ENCODE results near the gene TTC21A.

TTC21A gene

GRCh38 chr3:39096775-39097174 is 10.7 kb upstream of the TTC21A start:
- DNase-seq (ENCODE audit: low spot score), result no peak
- TF ChIP-seq, protein P1, sequence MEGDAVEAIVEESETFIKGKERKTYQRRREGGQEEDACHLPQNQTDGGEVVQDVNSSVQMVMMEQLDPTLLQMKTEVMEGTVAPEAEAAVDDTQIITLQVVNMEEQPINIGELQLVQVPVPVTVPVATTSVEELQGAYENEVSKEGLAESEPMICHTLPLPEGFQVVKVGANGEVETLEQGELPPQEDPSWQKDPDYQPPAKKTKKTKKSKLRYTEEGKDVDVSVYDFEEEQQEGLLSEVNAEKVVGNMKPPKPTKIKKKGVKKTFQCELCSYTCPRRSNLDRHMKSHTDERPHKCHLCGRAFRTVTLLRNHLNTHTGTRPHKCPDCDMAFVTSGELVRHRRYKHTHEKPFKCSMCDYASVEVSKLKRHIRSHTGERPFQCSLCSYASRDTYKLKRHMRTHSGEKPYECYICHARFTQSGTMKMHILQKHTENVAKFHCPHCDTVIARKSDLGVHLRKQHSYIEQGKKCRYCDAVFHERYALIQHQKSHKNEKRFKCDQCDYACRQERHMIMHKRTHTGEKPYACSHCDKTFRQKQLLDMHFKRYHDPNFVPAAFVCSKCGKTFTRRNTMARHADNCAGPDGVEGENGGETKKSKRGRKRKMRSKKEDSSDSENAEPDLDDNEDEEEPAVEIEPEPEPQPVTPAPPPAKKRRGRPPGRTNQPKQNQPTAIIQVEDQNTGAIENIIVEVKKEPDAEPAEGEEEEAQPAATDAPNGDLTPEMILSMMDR (IDR thresholded peaks at IDR 0.05; ENCODE audit: extremely low read depth, insufficient read depth, missing control alignments), result no peak
- in situ Hi-C loops (cut with MboI; ENCODE audit: low pct_unique_long_range_greater_than_20kb, low sequenced_read_pairs, unreplicated experiment), result loop anchor here (10.0 kb wide), 1 partner anchor 178 kb away; no protein-coding TSS in a partner anchor

DNA sequence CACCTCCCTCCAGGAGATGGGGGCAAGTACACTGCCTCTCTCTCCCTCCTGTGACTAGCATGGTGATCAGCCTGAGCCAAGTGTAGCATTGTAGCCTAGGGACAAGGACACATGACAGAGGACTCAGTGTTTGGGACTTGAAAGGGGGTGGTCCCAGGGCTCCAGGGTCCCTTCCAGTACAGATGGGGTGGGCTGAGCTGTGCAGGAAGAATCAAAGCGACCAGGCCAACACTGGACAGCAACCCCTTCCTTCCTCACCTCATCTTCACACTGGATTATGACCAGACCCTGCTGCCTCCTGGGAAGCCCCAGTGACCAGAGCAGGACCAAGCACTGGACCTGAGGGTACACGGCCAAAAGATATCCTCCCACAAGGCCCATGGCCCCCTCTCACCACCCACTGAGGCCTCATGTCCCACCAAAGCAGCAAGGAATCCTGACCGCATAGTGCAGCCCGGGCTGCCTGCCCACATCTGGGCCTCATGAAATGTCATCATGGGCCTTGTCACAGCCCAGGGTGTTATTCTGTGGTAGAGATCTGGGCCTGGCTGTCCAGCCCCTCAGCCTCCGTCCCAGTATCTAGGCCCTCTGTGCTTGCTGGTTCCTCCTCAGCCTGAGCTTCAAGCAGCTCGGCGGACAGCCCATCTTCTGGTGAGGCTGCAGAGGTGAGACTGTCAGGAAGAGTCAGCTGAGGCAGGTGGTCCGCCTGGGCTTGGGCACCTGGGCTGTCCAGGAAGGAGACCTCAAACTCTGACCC is 9.6 kb upstream of the TTC21A start:
- no peak for DNase-seq (ENCODE audit: low spot score)
- in situ Hi-C loops (cut with MboI; ENCODE audit: low pct_unique_long_range_greater_than_20kb, low sequenced_read_pairs, unreplicated experiment), result loop anchor here (10.0 kb wide), 1 partner anchor 177 kb away; no protein-coding TSS in a partner anchor
- TF ChIP-seq, protein P1 (IDR thresholded peaks at IDR 0.05; ENCODE audit: extremely low read depth, insufficient read depth, missing control alignments), result no peak

- TF ChIP-seq, protein P1 (IDR thresholded peaks at IDR 0.05; ENCODE audit: extremely low read depth, insufficient read depth, missing control alignments), result no peak
- in situ Hi-C loops (cut with MboI; ENCODE audit: low pct_unique_long_range_greater_than_20kb, low sequenced_read_pairs, unreplicated experiment), result loop anchor here (10.0 kb wide), 1 partner anchor 176 kb away; no protein-coding TSS in a partner anchor
- DNase-seq (ENCODE audit: low spot score), result no peak
Observed at GRCh38 chr3:39098473-39099000, 8.9 kb upstream of the TTC21A start.

- no peak for DNase-seq (ENCODE audit: low spot score)
- in situ Hi-C loops (cut with MboI; ENCODE audit: low pct_unique_long_range_greater_than_20kb, low sequenced_read_pairs, unreplicated experiment), result loop anchor here (10.0 kb wide), 1 partner anchor 176 kb away; no protein-coding TSS in a partner anchor
- TF ChIP-seq, protein P1 (IDR thresholded peaks at IDR 0.05; ENCODE audit: extremely low read depth, insufficient read depth, missing control alignments), result no peak
Observed at GRCh38 chr3:39099242-39099641, 8.2 kb upstream of the TTC21A start.

GRCh38 chr3:39099738-39100499 is 7.6 kb upstream of the TTC21A start:
- TF ChIP-seq, protein P1 (IDR thresholded peaks at IDR 0.05; ENCODE audit: extremely low read depth, insufficient read depth, missing control alignments), result no peak
- in situ Hi-C loops (cut with MboI; ENCODE audit: low pct_unique_long_range_greater_than_20kb, low sequenced_read_pairs, unreplicated experiment), result loop anchor here (10.0 kb wide), 1 partner anchor 175 kb away; no protein-coding TSS in a partner anchor
- DNase-seq (ENCODE audit: low spot score), result no peak

GRCh38 chr3:39100500-39100886 is 7.0 kb upstream of the TTC21A start:
- in situ Hi-C loops (cut with MboI; ENCODE audit: low pct_unique_long_range_greater_than_20kb, low sequenced_read_pairs, unreplicated experiment), result no loop called here
- no peak for DNase-seq (ENCODE audit: low spot score)
- TF ChIP-seq, protein P1 (IDR thresholded peaks at IDR 0.05; ENCODE audit: extremely low read depth, insufficient read depth, missing control alignments), result no peak

Data from GM13977 (cell line).